GM18519 (cell line): ENCODE data around the gene CNTFR.

Experiments used
- ATAC-seq: cut with Tn5 transposase; IDR thresholded peaks from one replicate; pipeline ENCODE4 v1.9.1; 2021; ENCODE audit warnings: mild to moderate bottlenecking, moderate library complexity; ENCODE audit not compliant: unreplicated experiment, low FRiP score

CNTFR gene

DNA sequence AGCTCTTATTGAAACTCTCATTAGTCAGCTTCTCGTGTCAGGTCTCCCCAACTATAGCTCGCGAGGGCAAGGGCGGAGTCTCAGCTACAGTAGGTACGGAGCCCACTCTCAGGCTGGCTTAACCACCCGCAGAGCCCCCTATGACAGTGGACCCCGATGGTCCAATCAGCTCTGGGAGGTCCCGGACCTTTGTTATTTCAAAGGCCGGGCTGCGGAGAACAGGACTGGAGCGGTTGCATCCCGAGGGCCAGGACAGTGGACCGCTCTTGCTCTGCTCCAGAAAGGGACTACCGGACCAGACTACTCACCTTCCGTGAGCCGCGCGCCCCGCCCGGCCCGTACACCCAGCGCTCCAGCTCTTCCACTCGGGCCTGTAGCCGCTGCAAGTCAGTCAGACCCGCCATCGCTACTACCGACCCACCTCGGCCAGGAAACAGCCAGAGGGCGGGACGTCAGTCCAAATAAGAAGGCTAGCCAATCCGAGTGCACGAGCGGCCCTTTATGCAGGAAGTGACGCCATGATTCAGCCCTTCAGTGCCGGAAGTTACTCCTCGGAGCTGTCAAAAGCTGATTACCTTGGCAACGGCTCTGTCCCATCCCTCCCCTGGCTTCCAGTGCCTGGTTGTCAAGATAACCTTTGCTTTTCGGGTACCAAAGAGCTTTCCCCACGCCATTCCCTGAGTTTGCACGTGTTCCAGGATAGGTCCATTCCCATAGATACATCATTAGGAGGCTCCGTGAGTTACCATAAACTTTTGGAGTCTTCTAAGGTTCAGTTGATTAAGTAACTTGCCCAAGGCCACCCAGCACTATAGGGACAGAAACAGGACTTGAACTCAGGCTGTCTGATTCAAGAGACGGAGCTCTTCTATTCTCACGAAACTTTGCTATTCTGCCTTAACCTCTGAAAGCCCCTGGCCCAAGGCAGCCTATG is 30.8 kb upstream of the CNTFR start, which contains the start of gene DCTN3:
Gene DCTN3 (minus strand): TSS at position 435 of the 934 bp plus-strand sequence. CDS start 31 bp downstream, at position 404.
- ATAC-seq, result peak; percentile 90

DNA sequence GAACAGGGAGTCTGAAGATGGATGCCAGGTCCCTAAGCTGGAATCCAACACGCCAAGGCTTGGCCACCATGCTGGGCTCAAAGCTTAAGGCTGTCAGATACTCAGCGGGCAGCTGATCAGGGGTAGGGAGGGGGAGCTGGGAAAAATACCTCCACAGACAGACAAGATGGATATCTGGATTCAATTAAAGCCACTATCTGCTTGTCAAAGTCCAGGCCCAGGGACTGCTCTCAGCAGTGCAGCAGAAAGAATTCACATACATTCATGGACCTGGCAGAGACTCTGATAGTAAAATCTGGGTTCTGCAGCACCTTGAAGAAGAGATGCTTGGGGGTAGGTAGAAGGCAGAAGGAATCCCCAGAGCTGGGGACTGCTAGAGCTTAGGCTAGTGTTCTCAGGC is 25.6 kb upstream of the CNTFR start:
- ATAC-seq, result no peak

DNA sequence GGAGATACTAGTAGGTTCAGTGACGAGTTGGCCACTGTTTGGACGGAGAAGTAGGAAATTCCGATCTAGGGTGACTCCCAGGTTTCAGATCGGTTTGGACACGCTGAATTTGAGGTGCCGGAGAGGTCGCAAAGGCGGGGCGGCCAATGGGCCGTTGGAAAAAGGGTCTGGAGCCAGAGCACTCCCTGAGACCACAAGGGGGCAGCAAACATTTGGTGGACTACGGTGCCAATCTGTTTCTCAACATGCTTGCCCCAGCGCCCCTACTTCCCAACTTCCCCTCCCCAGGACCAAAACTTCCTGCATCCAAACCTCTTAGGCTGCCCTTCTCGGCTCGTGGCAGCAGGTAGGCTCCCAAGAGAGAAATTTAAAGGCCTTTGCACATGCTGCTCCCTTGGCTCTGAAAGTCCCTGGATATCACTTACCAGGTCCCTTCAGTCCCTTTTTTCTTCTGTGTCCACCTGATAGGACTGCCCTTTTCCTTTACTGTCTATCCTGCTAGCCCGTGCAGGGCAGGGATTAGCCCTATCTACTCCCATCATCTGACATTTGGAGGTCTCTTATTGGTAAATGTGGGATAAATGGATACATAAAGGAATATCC is 23.4 kb upstream of the CNTFR start:
- ATAC-seq, result no peak

DNA sequence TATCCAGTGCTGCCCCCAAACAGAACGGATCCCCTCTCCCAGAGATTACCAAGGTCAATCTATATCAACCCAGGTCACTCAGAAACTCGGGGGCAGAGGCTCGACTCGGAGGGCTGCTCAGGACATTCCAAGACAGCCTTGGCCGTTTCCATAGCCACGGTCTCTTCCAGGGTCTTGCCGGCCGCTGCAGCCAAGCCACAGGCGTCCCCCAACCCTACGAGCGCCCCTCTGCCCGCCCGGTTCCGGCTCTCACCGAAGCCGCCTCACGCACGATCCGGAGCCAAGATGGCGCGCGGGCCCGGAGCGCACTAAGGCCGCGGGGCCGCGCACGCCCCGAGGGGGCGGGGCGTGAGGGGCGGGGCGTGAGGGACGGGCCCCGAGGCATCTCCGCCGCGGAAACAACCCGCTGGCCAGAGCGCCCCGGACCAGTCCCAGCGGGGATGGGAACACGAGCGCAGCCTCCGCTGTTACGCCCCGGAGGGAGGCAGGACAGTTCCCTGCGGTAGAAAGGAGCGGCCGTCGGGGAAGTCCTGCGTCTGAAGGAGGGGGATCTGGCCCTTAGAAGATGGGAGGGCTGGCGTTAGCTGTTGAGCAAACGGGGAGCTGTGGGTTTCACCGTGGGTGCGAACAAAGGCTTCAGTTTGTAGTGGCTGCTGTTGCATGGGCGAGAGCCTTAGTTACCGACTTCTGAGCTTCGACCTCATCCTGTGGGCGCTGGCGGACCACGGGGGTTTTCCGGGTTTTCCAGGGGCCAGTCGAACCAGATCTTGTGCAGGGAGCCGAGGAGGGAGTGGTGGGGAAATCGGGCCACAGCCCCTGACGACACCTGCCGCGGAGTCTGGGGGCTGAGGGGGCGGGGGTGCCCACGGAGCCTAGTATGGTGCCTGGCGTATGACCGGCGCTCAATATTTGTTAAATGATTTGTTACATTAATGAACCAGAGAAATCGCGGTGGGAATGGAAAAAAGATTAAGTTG is 22.6 kb upstream of the CNTFR start, which contains the start of gene RPP25L:
Gene RPP25L (minus strand): TSS at position 287 of the 977 bp plus-strand sequence. CDS start 801 bp downstream, outside the sequence.
- peak; percentile 46 for ATAC-seq

DNA sequence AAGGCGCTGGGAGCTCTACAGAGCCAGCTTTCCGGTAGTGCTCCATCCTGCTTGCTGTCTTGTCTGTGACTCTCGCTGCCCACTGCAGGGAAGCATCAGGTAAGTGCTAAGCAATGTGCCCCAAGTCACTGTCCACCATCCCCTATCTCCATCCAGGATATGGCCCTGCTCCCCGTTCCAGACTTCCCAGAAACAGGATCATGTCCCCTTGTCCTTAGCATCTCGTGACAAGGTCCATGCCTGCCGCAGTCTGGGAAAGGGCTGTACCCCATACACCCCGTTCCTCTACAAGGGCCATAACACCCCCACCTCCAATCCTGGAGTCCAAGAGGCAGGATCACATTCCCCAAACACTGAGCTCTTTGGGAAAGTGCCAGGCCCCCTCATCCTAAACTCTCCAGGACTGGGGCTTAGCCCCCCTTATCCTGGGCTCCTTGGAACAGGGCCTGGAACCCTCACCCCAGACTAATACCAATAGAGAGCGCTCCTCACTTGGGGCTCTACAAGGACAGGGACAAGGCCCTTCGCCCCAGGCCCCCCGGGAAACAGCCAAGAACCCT is 21.8 kb upstream of the CNTFR start:
- ATAC-seq, result no peak

DNA sequence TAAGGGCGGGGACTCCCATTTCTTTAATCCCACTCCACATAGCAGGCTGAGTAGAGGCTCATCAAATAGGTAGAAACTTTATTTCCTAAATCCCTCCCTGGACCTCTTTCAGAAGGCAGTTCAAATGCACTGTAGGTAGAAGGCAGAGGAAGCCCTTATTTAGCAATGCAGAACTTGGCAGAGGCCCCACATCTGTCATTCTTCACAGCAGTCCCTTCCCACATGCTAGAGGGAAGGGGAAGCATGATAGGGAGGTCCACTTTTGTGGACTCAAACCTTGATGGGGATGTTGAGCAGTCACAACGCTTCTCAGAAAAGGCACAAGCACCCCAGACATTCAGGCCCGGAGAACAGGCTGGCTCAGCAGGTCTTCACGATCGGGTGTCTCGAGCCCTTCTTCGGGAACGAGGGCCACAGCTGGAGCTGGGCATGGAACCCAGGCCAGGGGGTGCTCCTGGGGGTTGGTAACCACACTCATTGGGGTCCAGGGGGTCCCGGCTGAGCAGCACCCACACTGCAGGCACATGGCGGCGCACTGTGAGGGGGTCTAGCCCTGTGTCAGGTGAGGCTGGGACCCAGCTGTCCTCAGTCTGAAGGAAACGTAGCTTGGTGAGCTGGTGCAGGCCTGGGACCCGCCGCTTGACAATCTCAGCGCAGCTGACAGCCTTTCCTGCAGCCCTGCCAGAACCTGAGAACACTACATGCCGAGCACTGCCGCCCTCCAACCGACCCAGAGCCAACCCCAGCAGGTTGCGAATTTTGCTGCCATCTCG is 21.1 kb upstream of the CNTFR start:
- no peak for ATAC-seq

DNA sequence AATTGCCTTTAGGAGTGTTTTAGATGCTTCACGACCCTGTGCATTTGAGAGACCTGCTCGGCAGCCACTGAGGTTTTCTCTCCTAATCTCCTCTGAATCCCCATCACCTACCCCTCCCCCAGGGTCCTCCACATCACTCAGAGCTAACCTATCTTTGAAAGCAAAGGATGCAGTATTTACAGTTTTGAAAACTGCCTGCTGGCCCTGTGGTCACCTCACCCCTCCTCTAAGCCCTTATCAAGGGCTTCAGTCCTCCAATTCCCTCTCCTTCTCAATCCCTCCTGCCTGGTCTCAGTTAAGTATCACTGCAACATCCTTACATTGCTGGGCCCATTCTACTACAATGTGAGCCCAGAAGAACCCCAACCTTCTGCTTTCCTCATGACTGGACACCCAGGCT is 17.8 kb upstream of the CNTFR start:
- ATAC-seq, result no peak

DNA sequence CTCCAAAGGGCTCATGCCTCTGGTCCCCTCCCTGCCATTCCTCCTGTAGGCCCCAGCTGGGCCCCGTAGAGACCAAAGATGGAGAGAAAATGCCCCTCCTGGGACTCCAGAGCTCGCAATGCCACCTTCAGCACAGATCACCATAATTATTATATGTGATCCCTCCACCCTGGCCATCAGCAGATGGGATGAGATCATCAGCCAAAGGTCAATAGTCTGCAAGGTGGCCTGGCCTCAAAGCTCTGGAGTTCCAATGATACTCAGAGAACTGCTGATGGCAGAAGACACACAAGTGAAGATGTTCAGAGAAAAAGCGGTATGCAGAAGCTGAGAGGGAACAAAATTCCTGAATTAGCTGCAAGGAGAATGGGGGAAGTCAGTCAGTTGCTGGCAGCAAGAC is 17.4 kb upstream of the CNTFR start:
- no peak for ATAC-seq

DNA sequence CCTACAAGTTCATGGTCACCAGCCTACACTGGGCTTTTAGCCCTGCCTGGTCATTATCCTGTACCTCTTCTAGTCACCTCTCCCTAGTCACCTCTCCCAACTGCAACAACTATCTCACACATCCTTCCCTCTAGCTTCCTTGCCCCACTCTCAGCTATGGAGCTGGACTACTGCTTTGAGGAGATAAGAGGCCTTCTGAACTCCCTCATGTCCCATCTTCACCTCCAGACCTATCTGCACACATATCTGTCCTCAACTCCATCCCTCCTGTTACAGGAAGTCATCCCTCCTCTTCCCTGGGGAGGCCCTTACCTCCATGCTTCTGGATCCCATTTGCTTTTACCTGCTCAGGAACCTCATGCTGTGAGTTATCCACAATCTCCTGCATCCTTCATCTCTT is 16.7 kb upstream of the CNTFR start:
- ATAC-seq, result no peak

DNA sequence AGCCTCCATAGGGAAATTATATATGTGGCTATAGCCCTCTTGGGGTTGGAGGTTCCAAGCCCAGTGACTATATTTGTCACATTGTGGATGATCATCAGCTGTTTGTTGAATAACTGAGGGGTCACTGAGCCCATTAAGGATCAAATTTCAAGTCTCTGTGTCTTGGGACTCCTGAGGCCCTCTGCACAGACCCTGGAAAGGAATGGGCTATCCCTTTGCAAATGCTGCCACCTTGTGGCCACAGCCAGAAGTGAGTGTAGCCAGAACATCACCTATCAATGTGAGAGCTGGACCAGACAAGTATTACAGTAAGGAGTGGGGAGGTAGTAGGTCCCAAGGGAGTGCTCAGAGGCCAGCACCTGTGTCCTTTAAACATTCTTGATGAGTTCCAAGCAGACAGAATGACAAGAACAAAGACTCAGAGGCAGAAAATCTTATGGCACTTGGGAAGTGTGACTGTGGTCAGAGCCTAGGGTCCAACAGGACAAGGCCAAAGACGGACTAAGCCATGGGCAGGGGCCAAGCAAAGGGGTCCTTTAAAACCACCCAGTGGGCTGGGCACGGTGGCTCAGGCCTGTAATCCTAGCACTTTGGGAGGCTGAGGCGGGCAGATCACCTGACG is 14.2 kb upstream of the CNTFR start:
- no peak for ATAC-seq

DNA sequence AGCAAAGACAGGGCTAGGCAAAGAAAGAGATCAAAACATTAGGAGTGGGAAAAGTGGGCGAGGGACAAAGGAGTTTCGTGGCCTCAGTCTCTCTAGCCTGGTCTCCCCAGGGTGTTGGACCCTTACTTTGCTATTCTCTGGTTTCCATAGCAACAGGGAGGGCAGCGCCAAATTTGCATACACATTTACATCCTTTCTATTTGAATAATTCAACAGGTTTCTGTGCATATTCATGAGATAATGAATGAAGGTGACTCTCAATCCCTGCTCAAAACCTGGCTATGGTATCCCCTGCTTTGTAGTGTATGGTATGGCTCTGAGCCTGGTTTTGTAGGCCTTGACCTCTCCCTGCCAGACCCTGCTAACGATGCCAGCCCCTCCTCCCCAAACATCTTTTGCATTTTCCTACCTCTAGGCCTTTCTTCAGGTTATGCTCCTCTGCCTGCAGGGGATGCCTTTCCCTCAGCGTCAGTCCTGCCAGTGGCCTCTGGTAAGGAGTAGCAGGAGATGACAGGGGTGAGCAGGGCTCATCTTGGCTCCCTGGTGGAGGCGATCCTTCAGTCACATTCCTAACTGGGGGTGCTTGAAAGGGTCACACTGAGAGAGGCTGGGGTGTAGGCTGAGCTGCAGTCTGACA is 12.5 kb upstream of the CNTFR start:
- ATAC-seq, result no peak

DNA sequence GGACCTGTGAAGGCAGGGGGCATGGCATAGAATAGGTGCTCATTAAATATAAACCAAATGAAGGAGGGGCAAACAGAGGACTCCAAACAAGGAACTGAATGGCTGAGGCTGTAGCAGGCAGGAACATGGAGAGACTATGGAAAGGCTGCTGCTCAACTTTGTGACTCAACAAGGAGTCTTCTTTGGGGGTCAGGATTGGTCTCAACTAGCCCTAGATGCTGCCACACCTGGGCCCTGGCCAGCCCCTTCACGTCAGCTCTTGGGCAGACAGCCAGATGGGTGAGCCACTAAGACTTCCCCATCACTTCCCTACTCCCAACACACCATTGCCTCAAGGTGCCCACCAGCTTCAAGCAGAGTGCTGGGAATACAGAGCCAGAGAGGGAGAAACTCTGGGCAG is 11.4 kb upstream of the CNTFR start:
- no peak for ATAC-seq

DNA sequence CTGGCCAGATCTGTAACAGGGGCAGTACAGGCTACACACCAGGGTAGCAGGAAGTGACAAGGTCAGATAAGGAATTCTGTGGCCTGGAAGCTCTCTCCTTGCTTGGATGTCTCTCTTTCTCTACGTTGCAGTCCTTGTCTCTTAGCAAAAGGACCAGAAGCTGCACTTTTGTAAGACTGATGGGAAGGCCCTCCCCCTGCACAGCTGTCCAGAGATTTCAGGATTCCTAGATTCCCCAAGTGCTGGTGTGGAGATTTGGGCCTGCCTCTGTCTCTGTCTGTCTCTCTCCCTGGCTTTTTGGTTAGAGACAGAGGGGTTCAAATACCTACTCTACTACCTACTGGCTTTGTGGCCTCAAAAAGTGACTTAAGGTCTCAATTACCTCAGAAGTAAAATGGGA is 10.0 kb upstream of the CNTFR start:
- ATAC-seq, result no peak

DNA sequence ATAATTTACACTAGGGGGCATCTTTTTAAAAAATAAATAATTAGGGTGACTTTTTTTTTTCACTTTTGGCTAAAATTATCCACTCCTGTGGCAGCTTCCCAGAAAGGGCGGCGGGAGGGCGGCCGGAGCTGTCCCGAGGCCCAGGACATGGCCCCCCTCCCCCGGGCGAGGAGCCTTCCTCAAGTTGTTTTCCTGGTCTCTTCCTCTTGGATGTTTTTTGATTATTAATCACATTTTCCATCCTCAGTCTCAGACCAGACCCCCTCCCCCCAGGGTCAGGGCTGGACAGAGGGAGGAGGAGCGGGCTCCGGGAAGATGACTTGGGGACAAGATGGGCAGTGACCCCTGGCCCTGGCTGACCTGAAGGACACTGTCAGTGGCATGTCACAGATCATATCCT is 4.7 kb upstream of the CNTFR start:
- no peak for ATAC-seq

DNA sequence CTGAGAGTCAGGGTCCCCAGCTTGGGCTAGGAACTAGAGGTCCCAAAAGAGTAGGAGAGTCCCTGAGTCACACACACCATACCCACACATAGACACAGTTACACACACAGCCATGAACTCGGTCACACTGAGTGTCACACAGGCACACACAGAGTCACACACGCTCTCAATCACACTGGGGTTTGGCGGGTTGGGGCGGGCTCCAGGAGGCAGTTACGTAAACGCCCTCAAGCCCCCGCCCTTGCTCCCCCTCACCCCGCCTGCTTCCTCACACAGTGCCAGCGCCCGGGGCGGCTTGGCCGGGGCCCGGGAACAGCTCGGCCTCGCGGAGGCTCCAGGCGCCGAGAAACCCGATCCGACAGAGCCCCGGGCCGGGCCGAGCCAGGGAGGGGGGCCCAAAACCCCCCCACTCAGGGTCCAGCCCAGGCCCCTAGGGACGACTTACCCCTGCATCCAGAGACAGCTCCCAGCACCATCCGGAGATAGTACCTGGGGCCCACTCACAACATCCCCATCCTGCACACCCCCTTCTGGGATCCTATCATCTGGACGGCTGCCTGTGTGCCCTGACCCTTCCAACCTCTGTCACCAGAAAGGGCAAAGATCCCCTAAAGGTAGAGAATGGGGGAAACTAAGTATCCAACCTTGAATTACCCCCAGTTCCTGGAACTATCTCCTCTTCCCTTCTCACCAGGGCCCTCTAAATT is 3.5 kb upstream of the CNTFR start:
- no peak for ATAC-seq

DNA sequence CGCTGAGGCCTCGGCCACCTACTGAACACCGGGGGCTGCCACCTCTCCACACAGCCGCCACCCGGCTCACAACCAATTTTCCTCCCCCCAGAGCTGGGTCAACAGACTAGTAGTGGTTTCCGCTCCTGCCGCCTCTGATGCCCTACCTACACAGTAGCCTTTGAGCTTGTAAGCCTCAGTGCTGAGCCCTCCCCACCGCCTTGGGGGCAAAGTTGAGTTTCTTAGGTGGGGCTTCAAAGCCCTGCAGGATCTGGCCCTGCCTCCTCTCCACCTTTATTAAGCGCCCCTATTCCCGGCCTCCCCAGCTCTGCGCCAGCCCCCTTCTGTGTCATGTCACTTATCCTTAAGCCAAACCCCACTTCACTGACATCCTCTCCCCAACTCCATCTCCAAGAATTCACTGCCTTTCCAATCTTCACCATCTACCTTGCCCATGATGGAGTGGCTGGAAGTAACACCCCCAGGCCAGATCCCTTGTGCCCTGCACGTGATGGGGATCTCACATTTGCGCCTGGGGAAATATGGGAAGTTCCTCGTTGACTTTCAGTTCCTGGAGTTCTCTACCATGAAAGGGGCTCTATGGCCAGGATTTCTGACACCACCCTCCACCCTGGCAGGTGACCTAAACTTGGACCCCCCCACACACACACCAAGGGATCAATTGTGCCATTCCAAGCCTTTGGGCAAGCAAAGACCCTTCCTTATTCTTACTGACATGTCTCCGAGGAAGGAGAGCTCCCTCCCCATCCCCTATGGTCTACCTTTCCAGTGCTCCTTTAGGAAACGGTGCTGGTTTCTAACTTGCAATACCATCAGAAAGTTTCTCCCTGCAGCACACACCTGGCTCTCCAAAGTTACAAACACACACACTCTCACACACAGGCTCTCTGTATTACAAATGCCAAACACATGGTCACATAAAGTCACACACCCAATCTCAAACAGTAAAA is 2.7 kb upstream of the CNTFR start:
- no peak for ATAC-seq
